Epithelial cell of esophagus (primary cell): Measurements from ENCODE around the gene ZMYND11.
A peak's percentile ranks its signal among the peaks of the same experiment; 100 is the strongest.

Experiments
- DNase-seq: peaks from one replicate; pipeline ENCODE4 v3.0.0; 2010; ENCODE audit warnings: low read depth
- H3K4me3 ChIP-seq: 2 replicates; pipeline ENCODE4 v1.5.1; 2011; ENCODE audit warnings: mild to moderate bottlenecking, low read length, control low read depth
- TF ChIP-seq, protein P1 (sequence below): IDR thresholded peaks from 2 replicates; pipeline ENCODE4 v1.5.1; 2011; ENCODE audit warnings: low read depth, mild to moderate bottlenecking, low read length, control low read depth, inconsistent platforms; ENCODE audit not compliant: insufficient read depth; ENCODE audit errors: missing control alignments

The ZMYND11 gene

GRCh38 chr10:135132-135600 is at the start of gene ZMYND11:
ZMYND11 (plus strand) TSS chr10:135455; CDS start chr10:180013, 44,558 bp downstream.
- TF ChIP-seq, protein P1, sequence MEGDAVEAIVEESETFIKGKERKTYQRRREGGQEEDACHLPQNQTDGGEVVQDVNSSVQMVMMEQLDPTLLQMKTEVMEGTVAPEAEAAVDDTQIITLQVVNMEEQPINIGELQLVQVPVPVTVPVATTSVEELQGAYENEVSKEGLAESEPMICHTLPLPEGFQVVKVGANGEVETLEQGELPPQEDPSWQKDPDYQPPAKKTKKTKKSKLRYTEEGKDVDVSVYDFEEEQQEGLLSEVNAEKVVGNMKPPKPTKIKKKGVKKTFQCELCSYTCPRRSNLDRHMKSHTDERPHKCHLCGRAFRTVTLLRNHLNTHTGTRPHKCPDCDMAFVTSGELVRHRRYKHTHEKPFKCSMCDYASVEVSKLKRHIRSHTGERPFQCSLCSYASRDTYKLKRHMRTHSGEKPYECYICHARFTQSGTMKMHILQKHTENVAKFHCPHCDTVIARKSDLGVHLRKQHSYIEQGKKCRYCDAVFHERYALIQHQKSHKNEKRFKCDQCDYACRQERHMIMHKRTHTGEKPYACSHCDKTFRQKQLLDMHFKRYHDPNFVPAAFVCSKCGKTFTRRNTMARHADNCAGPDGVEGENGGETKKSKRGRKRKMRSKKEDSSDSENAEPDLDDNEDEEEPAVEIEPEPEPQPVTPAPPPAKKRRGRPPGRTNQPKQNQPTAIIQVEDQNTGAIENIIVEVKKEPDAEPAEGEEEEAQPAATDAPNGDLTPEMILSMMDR: no peak
- H3K4me3 ChIP-seq: peak within 1 kb of the TSS; percentile 68
- peak; percentile 59 for DNase-seq

DNA sequence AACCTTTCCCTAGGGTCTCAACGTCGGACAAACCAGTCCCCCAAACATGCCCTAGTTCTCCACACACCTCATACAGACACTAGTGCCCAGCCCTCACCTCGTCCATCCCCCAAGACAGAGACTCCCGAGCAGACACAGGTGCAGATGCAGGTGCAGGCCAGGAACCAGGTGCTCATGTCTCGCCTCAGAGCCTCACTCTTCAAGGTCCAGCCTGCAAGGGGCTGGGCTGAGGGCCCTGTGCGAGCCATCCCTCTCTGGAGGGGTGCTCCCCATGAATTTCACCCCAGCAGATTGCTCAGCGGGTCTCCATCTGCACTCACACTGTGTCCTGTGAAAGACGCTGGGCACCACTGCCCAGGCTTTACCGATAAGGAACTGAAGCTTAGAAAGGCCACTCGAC is 49.2 kb upstream of the ZMYND11 start:
- no peak overlapping the region for H3K4me3 ChIP-seq
- TF ChIP-seq, protein P1: no peak
- no peak for DNase-seq

GRCh38 chr10:87177-88080 is 47.8 kb upstream of the ZMYND11 start:
- no peak overlapping the region for H3K4me3 ChIP-seq
- no peak for DNase-seq
- TF ChIP-seq, protein P1: no peak

GRCh38 chr10:88253-88652 is 47.0 kb upstream of the ZMYND11 start:
- DNase-seq: no peak
- TF ChIP-seq, protein P1: no peak
- no peak overlapping the region for H3K4me3 ChIP-seq

GRCh38 chr10:89248-89647 is 46.0 kb upstream of the ZMYND11 start:
- TF ChIP-seq, protein P1: no peak
- no peak overlapping the region for H3K4me3 ChIP-seq
- peak; percentile 34 for DNase-seq

- H3K4me3 ChIP-seq: no peak overlapping the region
- TF ChIP-seq, protein P1: no peak
- DNase-seq: no peak
Observed at GRCh38 chr10:90161-90560, 45.1 kb upstream of the ZMYND11 start.
